Activated CD4-positive, alpha-beta T cell treated with anti-CD3 and anti-CD28 coated beads for 48 hours (primary cell): ENCODE measurements around the gene TCF21.
A peak's percentile ranks its signal among the peaks of the same experiment; 100 is the strongest.
"Not testable (repeated sequence)": the region's sequence is repeated elsewhere in the genome, so short reads cannot be mapped to it uniquely, and the experiment has no call there.

Source experiments
- DNase-seq: peaks from one replicate; pipeline ENCODE4 v3.0.0-alpha.2; 2020

The TCF21 gene

DNA sequence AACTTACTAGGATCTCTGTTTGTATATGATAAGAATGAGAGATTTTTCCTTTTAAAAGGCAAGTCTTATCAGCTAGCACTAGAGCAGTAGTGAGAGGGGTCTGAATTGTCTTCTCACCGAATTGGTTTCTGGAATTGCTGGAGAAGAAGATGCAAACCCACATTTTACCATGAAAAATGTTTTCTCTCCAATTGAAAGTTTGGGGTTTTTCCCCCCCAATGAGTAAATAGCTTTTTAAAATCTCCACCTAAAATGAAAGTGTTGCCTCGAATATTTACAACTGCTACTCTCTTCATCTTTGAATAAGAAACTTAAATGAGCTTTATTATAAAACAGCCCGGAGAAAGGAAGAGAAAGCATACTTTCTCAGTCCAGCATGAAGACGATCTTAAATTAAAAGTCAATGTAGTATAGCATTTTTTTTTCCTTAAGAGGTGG is 1.8 kb downstream of the TCF21 start:
- no peak for DNase-seq

DNA sequence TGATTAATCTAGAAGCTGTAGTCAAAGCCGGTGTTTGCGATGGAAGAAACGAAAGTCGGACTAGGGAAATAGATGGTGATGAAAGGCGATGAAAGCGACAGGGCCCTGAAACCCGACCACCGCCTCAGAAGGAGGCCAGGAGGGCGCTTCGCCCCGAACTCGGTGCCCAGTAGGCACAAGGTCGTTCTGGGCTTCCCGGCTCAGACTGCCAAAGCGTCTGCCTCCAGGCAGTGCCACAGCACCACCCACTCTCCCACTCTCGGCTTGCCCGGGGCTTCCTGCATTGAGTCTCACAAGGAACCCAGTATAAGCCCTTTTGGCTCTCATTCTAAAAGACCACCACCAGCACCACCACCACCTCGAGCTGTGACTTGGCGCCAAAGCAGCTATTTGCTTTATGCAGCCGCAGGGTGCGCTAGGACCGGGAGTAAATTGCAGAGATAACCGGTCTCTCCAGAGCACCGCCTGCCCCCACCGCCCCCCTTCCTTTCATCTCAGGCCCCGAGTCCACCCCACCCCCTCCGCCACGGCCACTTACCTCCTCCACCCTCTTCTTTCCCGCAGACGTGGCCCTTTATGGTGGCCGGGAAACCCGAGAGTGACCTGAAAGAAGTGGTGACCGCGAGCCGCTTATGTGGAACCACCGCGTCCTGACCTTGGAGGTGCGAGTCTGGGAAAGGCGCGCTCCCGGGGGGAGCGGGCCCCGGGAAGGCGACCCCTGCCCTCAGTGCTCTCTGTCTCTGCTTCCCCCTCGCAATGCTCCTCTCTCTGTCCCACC is 2.4 kb downstream of the TCF21 start:
- DNase-seq, result peak; percentile 31

DNA sequence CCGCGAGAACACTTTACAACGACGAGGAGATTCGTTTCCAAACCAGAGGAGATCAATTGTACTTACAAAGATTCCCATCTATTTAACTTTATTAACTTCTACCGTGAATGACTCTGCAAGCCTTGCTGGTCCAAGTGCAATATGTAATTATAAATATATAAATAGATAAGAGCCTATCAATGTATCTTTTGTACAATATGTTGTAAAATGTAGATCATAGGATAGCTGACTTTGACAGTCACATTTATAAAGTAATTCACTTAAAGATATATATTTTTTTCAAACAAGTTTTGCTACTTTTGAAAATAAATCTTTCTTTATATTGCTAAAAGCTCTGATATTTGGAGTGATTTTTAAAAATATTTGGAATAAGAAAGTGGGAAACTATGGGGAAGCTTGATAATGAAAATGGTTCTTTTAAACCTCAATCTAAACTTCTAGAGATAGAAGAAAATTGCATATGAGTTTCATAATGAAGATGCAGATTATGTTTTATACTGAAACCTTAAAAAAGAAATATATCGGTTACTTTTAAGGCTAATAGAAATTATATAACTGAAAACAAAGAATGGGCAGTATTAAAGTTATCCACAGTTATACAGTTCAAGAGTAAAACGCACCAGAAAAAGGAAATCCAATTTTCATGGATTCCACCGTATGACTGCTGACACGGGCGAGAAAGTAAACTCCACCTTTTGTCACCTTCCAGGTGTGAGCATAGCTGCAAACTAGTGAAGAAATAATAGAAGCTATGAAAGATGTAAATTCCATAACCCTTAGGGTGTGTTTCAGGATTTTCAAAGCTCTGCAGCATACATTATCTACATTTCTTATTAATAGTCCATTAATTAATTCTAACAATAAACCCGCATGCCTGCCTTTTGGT is 3.3 kb downstream of the TCF21 start:
- DNase-seq, result no peak

DNA sequence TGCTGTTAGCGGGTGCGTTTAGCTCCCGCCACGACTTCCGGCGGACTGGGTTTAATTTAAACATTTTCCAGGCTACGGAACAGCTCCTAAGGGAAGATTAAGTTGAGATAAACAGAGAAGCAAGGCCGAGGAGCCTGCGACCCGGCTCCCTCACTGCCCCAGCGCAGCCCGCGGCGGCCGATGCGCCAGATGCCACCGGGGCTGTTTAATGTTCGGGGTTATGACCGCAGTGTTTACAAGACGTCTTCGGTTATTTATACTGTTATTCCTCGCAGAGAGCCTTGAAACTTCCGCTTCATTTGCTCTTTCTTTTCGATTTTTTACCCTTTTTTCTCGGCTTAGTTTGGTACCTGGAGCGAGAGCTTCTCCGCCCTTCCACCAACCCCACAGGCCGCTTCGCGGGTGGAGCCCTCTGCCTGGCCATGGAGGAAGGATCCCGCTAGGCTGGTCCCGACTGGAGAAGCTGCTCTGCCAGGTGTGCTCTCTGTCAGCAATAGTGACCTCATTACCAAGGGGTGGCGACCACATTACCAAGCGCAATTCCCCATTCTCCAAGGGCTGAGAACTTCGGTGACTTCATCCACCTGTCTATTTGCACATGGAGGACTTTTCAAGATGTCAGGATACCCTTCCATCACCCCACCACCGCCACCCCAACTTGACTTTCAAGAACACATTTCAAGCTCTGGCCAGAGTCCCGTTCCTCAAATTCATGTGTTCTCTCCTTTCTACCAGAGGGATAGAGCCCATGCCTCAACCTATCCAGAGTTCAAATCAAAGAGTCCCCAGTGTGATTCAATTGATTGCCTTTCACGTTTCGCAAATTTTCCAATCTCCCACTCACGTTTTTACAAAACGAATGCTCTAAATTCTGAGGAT is 4.1 kb downstream of the TCF21 start:
- peak; percentile 4 for DNase-seq

DNA sequence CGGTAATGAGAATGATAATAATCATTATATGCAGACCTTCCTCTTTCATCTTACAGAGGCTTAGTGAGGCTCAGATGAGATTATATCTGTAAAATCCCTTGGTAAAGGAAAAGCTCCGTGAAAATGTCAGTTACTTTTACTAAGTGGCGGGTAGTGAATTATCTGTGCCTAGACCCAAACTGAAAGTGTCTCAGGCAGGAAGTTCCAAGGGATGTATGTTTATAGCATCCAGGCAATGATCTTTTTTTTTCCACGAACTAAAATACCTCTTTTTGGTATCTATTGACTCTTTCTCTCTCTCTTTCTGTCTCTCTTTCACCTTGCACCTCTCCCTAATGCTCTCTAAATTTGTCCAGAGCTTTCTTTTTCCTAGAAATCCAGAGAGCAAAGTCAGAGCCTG is 5.0 kb downstream of the TCF21 start:
- DNase-seq, result no peak

DNA sequence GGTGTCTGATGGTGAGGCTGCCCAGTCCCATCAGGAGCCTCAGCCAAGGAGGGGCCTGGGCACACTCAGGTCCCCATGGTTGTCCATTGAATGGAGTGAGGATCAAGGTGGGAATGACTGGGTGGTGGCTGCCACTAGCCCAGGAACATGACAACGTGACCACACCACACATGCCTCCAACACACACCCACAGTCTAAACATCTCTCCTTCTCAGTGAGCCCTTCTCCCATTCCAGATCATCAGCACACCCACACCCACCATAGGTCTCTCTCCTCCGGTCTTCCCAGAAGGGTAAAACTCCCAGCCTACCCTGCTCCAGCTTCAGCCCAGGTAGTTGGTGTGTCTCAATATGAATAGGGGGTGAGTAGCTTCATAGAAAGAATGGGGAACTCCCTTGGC is 5.5 kb downstream of the TCF21 start:
- no peak for DNase-seq

DNA sequence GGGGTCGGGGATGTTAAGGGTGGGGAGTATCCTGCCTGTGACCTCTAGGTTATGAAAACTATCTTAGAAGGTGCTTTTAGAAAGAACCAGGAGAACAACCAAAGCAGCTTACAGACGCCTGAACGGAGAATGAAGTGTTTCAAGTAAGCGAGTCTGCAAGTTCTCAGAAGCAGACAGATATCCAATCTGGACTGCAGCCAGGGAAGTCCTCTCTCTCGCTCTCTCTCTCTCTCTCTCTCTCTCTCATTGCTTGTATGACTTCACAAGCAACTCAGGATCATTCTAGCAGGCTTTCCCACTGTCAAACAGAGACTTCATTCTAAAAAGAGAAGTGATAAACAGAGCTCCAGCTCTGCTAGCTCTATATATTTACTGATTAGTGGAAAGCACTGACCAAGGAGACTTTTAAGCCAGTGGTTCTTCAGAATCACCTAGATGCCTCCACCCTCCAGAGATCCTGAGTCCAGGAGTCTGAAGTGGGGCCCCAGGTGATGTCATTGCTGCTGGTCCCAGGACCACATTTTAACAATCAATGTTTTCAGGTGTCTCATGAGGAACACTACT is 6.0 kb downstream of the TCF21 start:
- no peak for DNase-seq

DNA sequence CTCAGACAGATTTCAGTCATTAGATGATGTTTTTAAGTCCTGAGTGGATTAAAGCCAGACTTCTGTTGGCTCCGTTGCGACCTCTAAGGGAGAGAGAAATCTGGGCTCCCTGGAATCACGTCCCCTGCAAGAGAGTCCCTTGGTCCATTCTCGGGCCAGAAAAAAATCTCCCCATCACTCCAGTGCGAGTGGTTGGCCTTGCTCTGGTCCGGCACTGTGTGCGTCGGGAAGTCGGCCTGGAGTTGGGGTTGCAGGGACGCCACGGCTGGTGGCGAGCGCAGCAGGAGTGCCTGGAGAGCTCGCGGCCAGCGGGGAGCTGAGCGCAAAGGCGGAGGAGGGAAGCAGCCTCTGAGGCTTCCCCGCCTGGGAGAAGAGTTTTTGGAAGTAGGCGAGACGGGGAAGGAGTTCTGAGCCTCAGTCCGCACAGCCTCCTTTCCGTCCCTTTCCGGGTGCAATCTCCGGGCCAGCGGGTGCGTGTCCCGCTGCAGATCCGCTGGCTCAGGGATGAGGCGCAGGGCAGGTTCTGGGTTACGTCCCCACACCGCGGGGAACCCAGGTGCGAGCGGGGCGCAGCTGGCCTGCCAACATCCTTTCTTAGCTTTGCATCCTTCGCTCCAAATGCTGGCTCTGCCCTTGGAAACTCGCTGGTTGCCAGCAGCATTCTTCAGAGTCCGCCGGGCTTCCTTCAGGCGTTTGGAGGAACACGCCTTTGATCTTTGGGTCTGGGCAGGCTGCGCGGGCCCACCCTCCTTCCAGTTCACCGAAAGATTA is 6.8 kb downstream of the TCF21 start:
- no peak for DNase-seq

DNA sequence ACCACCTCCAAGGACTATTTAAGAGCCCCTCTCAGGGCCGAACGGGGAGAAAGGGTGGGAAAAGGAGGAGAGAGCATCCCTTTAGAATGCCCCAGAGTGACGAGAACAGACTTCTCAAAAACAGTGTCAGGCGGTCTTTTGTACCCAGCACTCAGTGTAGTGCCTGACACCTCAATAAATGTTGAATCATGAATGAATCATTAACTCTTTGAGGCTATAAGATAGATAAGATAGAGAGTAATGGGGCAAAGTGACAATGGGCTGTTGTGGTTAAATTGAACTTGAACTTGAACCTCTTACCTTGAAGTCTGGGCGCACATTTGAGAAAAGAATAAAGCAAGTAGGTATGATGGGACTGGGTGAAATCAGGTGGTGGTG is 7.4 kb downstream of the TCF21 start:
- no peak for DNase-seq

DNA sequence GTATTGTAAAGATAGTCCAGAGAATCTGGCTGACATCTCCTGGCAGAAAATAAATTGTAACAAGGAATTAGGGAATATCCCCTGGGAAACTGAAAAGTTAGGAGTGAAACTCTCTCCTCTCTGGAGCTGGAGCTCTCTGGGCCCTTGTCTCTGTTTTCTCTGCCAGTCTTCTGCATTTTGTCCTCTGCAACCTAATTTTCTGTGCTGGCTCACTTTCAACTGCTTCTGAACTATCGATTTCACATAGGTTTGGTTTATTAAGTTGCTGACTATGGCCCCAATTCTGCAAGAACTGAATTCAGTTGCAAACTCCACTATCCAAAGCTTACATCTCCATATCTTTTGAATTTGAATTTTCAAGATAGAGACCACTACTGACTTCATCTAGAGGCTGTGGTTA is 9.3 kb downstream of the TCF21 start:
- no peak for DNase-seq

DNA sequence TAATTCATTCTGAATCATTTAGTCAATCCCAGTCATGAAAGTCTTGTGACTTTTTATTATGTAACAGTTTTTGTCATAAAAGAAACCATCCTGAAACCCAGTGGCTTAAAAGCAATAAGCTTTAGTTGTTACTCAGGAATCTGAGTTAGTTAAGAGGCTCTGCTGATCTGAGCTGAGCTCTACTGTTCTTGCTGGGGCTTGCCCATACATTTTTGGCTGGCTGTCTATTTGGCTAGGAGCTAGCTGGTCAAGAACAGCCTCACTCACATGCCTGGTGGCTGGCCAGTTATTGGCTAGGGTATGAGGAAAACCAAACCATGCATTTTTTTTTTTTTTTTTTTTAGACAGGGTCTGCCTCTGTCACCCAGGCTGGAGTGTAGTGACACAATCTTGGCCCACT is 10.6 kb downstream of the TCF21 start:
- DNase-seq, result no peak

DNA sequence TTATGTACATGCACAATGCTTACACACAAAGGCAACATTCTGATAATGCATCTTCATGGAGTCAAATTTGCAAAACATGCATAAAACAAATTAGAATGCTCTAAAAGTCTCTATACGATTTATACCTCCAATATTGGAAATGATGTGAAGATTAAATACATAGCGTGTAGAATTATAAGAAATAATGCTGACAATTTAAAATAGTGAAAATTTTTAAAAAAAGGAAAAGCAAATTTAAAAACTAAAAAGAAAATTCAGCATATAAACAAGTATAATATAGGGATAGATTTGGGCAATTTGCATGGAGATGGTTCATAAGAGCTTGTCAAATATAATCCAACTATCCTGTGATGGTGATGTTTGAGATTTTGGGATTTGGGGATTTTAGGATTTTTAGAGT is 14.9 kb downstream of the TCF21 start:
- DNase-seq, result no peak

DNA sequence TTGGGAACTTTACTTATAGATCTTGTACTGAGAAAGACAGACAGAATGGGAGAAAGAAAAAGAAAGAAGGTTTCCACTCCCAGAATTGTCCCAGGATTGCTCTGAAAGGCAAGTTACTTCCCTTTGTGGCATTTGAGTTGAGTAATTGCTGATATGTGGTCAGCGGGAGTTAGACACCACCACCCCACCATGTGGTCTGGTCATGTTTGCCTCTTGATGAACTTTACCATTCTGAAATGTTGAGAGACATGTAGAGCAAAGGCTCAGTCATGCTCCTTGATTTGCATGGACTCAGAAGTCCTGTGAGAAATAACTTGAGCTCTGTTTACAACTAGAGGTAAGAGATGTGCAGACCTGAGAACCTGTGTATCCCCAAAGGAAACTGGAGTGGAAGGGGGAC is 17.1 kb downstream of the TCF21 start:
- DNase-seq, result no peak

DNA sequence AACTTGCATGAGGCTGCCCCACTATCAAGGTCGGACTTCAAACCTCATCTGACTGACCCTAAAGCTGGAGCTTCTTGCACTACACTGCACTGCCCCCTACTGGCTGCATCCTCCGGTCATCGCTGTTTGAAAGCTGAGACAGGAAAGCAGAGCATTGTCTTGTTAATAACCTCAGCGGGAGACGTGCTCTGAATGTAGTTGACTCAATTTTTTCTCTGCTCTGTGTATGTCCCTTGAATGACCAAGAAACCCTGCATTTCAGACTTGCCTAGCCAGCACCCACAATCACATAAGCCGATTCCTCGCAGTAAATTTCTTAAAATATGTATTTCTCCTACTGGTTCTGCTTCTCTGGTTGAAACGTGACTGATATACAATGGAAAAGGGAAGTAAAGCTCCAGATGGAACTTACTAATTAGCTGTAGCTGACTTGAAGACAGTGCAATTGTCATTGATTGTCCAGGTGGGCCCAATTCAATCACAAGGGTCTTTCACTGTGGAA is 27.8 kb downstream of the TCF21 start:
- DNase-seq, result peak; percentile 88

DNA sequence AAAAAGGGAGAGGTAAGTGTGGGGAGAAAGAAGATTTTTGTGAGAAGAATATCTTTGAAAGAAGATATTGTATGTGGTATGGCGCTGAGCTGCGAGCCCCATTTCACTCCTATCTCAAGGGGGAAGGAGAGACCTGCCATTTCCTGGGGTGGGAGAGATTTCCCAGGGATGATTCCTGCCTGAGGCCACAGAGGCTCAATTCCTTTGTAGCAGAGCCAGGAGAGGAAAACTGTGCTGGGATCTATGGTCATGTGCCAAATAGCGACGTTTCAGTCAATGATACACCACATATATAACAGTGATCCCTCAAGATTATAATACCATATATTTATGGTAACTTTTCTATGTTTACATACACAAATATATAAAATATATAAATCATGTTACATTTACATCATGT is 28.9 kb downstream of the TCF21 start:
- no peak for DNase-seq

DNA sequence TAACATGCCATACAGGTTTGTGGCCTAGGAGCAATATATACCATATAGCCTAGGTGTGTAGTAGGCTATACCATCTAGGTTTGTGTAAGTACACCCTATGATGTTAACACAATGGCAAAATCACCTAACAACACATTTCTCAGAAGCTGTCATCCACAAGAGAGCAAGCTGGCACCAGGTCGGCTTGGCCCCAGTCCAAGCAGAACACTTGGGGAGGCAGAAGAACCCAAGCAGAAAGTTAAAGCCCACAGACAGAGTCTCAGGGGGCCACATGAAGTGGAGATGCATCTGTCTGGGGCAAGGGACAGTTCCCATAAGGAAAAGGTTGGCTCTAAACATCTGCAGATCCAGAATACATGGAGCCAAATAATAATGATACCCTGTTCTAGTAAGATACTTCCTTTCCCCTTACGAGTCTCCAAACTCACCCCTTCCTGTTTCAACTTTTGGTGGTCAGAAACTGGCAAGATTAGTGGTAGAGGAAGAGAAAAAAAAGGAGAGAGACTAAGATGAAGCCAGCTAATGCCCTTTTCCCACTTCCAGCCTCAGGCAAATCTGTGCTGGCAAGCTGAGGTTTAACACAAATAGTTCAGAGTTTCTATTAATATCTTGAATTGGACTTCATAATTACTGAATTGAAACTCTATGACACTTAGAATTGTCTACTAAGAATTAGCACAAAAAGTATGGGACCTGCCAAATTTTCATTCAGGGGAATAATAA is 29.5 kb downstream of the TCF21 start:
- no peak for DNase-seq

DNA sequence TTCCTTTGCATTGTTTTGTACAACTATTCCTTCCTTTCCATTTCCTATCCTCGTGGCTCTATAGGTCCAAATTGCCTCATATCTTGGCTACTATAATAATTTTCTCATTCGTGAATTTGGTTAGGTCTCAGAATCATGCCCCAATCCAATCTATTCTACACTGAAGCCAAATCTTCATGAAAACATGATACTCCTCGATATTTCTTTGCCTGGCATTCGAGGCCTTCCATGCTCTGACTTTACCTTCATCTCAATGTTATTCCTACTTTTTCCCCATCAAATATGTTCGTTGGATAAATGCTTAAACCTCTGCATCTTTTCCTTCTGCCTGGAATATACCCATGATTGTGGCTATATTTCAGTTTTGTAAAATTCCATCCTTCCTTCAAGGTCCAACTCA is 30.4 kb downstream of the TCF21 start:
- DNase-seq, result no peak

DNA sequence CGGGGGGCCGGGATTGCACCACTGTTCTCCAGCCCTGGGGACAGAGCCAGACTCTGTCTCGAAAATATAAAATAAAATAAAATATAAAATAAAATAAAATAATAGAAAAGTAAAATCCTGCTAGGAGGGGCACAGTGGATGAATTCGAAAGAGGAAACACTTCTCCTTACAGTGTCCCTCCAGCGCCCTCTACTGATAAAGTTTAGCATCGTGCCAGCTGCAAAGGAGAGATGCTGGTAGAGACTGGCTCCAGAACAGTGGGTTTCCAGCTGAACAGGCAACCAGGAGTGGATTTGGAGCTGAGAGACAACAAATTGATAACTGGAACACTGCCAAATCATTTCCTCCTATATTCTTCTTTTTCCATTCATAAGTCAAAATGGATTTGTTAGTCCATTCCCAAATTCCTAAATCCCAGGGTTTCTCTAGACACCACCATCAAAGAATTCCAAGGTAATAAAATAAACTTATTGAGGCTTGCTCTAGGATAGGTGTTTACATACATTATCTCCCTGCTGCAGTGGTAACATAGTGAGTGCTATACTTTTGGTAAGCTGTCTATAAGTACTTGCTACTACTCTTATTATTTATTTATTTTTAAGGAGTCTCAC is 32.4 kb downstream of the TCF21 start:
- DNase-seq, result peak; percentile 82

DNA sequence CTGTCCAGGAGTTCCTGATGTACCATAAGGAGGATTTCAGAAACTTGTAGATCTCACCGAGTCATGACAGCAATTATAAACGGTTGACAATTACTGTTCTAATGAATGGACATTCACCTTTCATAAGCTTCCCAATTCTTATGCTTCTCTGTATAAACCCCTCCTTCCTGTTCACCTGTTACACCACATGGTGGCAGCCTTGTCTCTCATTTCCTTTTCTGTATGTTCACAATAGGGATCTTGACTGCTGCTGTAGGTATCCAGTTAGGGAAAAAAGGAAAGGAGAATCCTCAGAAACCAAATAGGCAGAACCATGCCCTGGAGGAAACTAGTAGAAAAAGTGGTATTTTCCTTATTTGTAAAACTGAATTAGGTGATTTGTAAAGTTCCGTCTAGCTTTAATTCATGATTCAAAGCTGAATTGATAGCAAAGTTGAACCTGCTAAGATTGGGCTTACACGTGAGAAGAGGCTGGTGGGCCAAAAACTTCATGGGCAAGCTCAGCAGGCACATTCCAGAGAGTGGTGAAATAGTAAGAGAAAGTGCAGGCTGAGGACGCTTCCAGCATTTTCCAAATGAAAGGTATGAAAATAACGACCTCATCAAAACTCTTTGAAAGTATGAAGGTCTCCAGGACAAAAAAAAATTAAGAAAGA is 35.2 kb downstream of the TCF21 start:
- peak; percentile 57 for DNase-seq

DNA sequence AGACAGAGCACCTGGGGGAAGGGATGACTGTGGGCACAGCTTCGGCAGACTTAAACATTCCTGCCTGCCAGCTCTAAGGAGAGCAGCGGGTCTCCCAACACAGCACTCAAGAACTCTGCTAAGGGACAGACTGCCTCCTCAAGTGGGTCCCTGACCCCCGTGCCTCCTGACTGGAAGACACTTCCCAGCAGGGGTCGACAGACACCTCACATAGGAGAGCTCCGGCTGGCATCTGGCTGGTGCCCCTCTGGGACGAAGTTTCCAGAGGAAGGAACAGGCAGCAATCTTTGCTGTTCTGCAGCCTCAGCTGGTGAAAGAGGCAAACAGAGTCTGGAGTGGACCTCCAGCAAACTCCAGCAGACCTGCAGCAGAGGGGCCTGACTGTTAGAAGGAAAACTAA is 42.3 kb downstream of the TCF21 start:
- not testable (repeated sequence) for DNase-seq
